MCF 10A (cell line): ENCODE measurements around the gene AIF1L. TPM values are rescaled to one million over a fixed set of nuclear protein-coding genes. Genes with fewer than 3 reads are reported as not detected.
"Not testable (repeated sequence)": the region's sequence is repeated elsewhere in the genome, so short reads cannot be mapped to it uniquely, and the experiment has no call there.

Experiments used
- BruUV-seq: library from RNA; stranded (reverse); fragments of 400-500 nt; replicated peaks from 2 replicates; lab custom pipeline; 2021; lab: Mats Ljungman, UMichigan
- CTCF ChIA-PET: fragments of 300-600 bp; sonication (Branson Sonifier 250); formaldehyde crosslinking; extraction: SDS; loops from one replicate; lab custom pipeline; 2021; ENCODE audit warnings: antibody characterized with exemption, inconsistent platforms; lab: Yijun Ruan, JAX
- POLR2A ChIA-PET: fragments of 300-600, 350-650 bp; sonication (Branson Sonifier 250); formaldehyde crosslinking; extraction: SDS; loops from one replicate; lab custom pipeline; 2020; ENCODE audit warnings: antibody characterized with exemption, inconsistent platforms; lab: Yijun Ruan, JAX
- DNase-seq: peaks from one replicate; pipeline ENCODE4 v3.0.0-alpha.2; 2018; ENCODE audit not compliant: unreplicated experiment
- H3K27ac Mint-ChIP-seq: one replicate; pipeline ENCODE4 v1.8.0; 2022; ENCODE audit warnings: mild to moderate bottlenecking, low read depth, mixed read lengths; ENCODE audit not compliant: unreplicated experiment
- H3K27me3 Mint-ChIP-seq: one replicate; pipeline ENCODE4 v1.8.0; 2022; ENCODE audit warnings: mixed read lengths; ENCODE audit not compliant: insufficient read depth, unreplicated experiment
- H3K36me3 Mint-ChIP-seq: one replicate; pipeline ENCODE4 v1.8.0; 2022; ENCODE audit warnings: mild to moderate bottlenecking, moderate library complexity, mixed read lengths; ENCODE audit not compliant: insufficient read depth, unreplicated experiment
- H3K4me1 Mint-ChIP-seq: one replicate; pipeline ENCODE4 v1.8.0; 2022; ENCODE audit warnings: mixed read lengths; ENCODE audit not compliant: insufficient read depth, unreplicated experiment
- H3K4me3 Mint-ChIP-seq: one replicate; pipeline ENCODE4 v1.8.0; 2022; ENCODE audit warnings: mild to moderate bottlenecking, moderate library complexity, mixed read lengths; ENCODE audit not compliant: unreplicated experiment
- H3K9me3 Mint-ChIP-seq: one replicate; pipeline ENCODE4 v1.8.0; 2022; ENCODE audit warnings: mixed read lengths; ENCODE audit not compliant: unreplicated experiment
- intact Hi-C: fragments of 100-400 bp; cut with micrococcal nuclease; formaldehyde crosslinking; loops from 2 replicates; pipeline ENCODE4 v1.14.1; 2022
- total RNA-seq: library from RNA; stranded (reverse); gene quantifications from 2 replicates; pipeline ENCODE4 v1.2.3, GENCODE V29; 2022
- TF ChIP-seq, protein P1 (sequence below): fragments of 200-600 bp; IDR thresholded peaks from one replicate; pipeline ENCODE4 v1.8.0; 2022; ENCODE audit warnings: antibody characterized with exemption, mild to moderate bottlenecking; ENCODE audit not compliant: unreplicated experiment

AIF1L gene
- total RNA-seq, 1 experiment from 2014 or later = 4.1 TPM

DNA sequence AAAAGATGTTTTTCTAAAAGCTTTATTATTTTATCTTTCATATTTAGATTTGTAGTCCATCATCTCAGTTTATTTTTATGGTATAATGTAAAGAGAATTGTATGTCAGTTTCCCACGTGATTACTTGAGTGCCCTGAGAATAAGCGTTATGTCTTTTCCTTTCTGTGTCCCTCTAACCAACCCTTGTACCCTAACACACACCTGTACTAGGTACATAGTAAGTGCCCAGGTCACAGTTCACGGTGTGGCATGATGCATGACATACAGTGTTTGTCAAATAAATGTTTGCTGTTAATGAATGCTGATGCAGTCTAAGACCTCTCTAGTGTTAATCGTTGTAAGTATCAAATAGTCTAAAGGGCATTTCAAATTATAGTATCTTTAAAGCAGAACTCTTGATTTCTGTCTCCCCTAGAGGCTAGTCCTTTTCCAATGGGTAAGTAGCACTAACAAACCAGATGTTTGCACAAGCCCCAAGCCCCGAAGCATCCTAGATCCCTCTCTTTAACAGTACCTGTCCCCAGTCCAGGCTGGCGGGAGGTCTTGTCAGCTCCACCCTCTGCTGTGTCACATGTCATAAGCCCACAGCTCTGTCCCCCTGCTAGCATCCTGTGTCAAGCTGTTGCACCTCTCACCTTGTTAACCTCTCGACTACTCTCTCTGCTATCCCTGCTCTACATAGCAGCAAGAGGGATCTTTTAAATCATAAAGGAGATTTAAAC, 52.8 kb downstream of the AIF1L start:
- Mint-ChIP-seq H3K4me3 (no peak overlapping the region), H3K36me3 (peaks cover 97% of the 10 kb centered on the region), H3K9me3 (no peaks in the 10 kb centered on the region), H3K27me3 (no peaks in the 10 kb centered on the region), H3K27ac (no peak overlapping the region), H3K4me1 (no peaks in the 10 kb centered on the region)
- BruUV-seq = no TSS peak
- no peak for DNase-seq
- TF ChIP-seq, protein P1, sequence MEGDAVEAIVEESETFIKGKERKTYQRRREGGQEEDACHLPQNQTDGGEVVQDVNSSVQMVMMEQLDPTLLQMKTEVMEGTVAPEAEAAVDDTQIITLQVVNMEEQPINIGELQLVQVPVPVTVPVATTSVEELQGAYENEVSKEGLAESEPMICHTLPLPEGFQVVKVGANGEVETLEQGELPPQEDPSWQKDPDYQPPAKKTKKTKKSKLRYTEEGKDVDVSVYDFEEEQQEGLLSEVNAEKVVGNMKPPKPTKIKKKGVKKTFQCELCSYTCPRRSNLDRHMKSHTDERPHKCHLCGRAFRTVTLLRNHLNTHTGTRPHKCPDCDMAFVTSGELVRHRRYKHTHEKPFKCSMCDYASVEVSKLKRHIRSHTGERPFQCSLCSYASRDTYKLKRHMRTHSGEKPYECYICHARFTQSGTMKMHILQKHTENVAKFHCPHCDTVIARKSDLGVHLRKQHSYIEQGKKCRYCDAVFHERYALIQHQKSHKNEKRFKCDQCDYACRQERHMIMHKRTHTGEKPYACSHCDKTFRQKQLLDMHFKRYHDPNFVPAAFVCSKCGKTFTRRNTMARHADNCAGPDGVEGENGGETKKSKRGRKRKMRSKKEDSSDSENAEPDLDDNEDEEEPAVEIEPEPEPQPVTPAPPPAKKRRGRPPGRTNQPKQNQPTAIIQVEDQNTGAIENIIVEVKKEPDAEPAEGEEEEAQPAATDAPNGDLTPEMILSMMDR = no peak
- POLR2A ChIA-PET = interaction anchor here (1.0 to 1.5 kb wide), 3 partner anchors 9 to 85 kb away, joined by 3 to 4 read pairs (median 4); no protein-coding TSS in a partner anchor
- intact Hi-C loops = no loop called here
- CTCF ChIA-PET = interaction anchor here (0.6 kb wide), 1 partner anchor 253 kb away, joined by 3 read pairs; no protein-coding TSS in a partner anchor

GRCh38 chr9:131149688-131150053, 53.3 kb downstream of the AIF1L start:
- H3K4me3 Mint-ChIP-seq = no peak overlapping the region
- DNase-seq = no peak
- ChIA-PET CTCF (interaction anchor here (0.6 kb wide), 1 partner anchor 252 kb away, joined by 3 read pairs; no protein-coding TSS in a partner anchor), POLR2A (no interaction called here)
- TF ChIP-seq, protein P1 = no peak
- H3K27ac Mint-ChIP-seq = no peak overlapping the region
- no peaks in the 10 kb centered on the region for H3K27me3 Mint-ChIP-seq
- BruUV-seq = no TSS peak
- H3K36me3 Mint-ChIP-seq = peaks cover 97% of the 10 kb centered on the region
- intact Hi-C loops = no loop called here
- H3K4me1 Mint-ChIP-seq = no peaks in the 10 kb centered on the region
- no peaks in the 10 kb centered on the region for H3K9me3 Mint-ChIP-seq

DNA sequence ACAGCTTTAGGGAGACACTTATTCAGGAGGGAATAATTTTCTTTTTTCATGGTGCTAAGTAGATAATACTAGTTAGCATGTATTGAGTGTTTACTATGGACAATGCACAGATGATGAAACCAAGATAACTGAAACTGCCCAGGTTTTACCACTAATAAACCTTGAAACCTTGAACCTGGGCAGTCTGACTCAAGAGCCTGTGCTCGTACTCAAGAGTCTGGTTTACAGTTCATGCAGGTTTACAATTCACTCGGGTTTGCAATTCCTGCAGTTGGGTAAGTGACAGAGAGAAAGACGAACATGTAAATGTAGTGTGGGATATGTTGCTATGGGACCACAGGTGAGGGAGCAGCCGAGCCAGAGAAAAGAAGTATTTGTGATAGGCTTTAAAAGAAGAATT, 57.3 kb downstream of the AIF1L start:
- Mint-ChIP-seq H3K9me3 (no peaks in the 10 kb centered on the region), H3K4me3 (no peak overlapping the region), H3K27me3 (no peaks in the 10 kb centered on the region), H3K4me1 (no peaks in the 10 kb centered on the region), H3K36me3 (peaks cover 87% of the 10 kb centered on the region), H3K27ac (no peak overlapping the region)
- DNase-seq = no peak
- TF ChIP-seq, protein P1 = no peak
- CTCF ChIA-PET = interaction anchor here (0.6 kb wide), 1 partner anchor 41 kb away, joined by 4 read pairs; no protein-coding TSS in a partner anchor
- intact Hi-C loops = no loop called here
- POLR2A ChIA-PET = interaction anchor here (0.7 kb wide), 1 partner anchor 1127 kb away, joined by 3 read pairs; no protein-coding TSS in a partner anchor
- BruUV-seq = no TSS peak

DNA sequence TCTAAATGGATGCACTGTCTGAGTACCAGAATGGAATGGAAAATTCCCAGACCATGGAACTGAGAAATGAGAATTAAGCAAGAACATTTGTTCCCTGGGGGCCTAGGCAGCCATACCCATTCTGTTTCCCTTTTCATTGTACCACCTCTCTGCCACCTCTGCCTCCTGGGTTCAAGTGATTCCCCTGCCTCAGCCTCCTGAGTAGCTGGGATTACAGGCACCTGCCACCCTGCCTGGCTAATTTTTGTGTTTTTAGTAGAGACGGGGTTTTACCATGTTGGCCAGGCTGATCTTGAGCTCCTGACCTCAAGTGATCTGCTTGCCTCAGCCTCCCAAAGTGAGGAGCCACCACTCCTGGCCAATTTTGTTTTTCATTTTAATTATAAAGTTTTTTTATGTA, 62.3 kb downstream of the AIF1L start:
- H3K9me3 Mint-ChIP-seq, H3K27ac Mint-ChIP-seq, H3K4me1 Mint-ChIP-seq, intact Hi-C loops, DNase-seq, H3K27me3 Mint-ChIP-seq, H3K4me3 Mint-ChIP-seq, BruUV-seq, CTCF ChIA-PET: not testable (repeated sequence)
- POLR2A ChIA-PET = interaction anchor here (0.8 kb wide), 1 partner anchor 10 kb away, joined by 3 read pairs; no protein-coding TSS in a partner anchor
- H3K36me3 Mint-ChIP-seq = peaks cover 86% of the 10 kb centered on the region
